HEK293 (cell line): Measurements from ENCODE around the gene SYTL5.

Experiments used
- AEBP2 ChIP-seq: fragments of 450-650 bp; formaldehyde crosslinking; IDR thresholded peaks from 2 replicates; pipeline ENCODE4 v1.5.1; 2016; ENCODE audit warnings: missing biosample characterization, missing genetic modification characterization, borderline replicate concordance
- ATF2 ChIP-seq: fragments of 450-650 bp; formaldehyde crosslinking; IDR thresholded peaks from 2 replicates; pipeline ENCODE4 v1.5.1; 2016; ENCODE audit warnings: missing biosample characterization, missing genetic modification characterization, low read depth
- GLI2 ChIP-seq: fragments of 450-650 bp; formaldehyde crosslinking; IDR thresholded peaks from 2 replicates; pipeline ENCODE4; 2017; ENCODE audit warnings: missing biosample characterization, missing genetic modification characterization, low read depth, borderline replicate concordance
- HOXA7 ChIP-seq: sonication (generic); formaldehyde crosslinking; IDR thresholded peaks from 2 replicates; pipeline ENCODE4 v1.8.1; 2022; ENCODE audit warnings: missing genetic modification reagents, borderline replicate concordance
- HOXD13 ChIP-seq: sonication (generic); formaldehyde crosslinking; IDR thresholded peaks from 2 replicates; pipeline ENCODE4 v1.8.0; 2022; ENCODE audit warnings: missing genetic modification reagents, borderline replicate concordance
- KLF16 ChIP-seq: fragments of 450-650 bp; formaldehyde crosslinking; IDR thresholded peaks from 2 replicates; pipeline ENCODE4 v1.5.1; 2017; ENCODE audit warnings: missing biosample characterization, missing genetic modification characterization
- OVOL3 ChIP-seq: fragments of 450-650 bp; formaldehyde crosslinking; IDR thresholded peaks from 2 replicates; pipeline ENCODE4 v1.5.1; 2016; ENCODE audit warnings: missing biosample characterization, missing genetic modification characterization
- PATZ1 ChIP-seq: fragments of 450-650 bp; formaldehyde crosslinking; IDR thresholded peaks from 2 replicates; pipeline ENCODE4 v1.5.1; 2016; ENCODE audit warnings: missing biosample characterization, missing genetic modification characterization
- PRDM2 ChIP-seq: fragments of 450-650 bp; formaldehyde crosslinking; IDR thresholded peaks from 2 replicates; pipeline ENCODE4 v1.5.1; 2016; ENCODE audit warnings: missing biosample characterization, missing genetic modification characterization, borderline replicate concordance
- SCRT2 ChIP-seq: fragments of 450-650 bp; formaldehyde crosslinking; IDR thresholded peaks from 2 replicates; pipeline ENCODE4 v1.5.1; 2016; ENCODE audit warnings: missing biosample characterization, missing genetic modification characterization
- ZBTB44 ChIP-seq: fragments of 450-650 bp; IDR thresholded peaks from 2 replicates; pipeline ENCODE4 v1.5.1; 2018; ENCODE audit warnings: missing biosample characterization, mild to moderate bottlenecking, missing genetic modification characterization
- ZBTB6 ChIP-seq: fragments of 450-650 bp; formaldehyde crosslinking; IDR thresholded peaks from 2 replicates; pipeline ENCODE4 v1.5.1; 2017; ENCODE audit warnings: missing biosample characterization, missing genetic modification characterization
- ZNF24 ChIP-seq: fragments of 450-650 bp; formaldehyde crosslinking; IDR thresholded peaks from 2 replicates; pipeline ENCODE4 v1.5.1; 2016; ENCODE audit warnings: missing biosample characterization, missing genetic modification characterization
- ZNF335 ChIP-seq: fragments of 450-650 bp; formaldehyde crosslinking; conservative IDR thresholded peaks from 2 replicates; pipeline ENCODE4 v1.5.1; 2016; ENCODE audit warnings: missing biosample characterization, missing genetic modification characterization
- ZNF37A ChIP-seq: fragments of 450-650 bp; IDR thresholded peaks from 2 replicates; pipeline ENCODE4 v1.5.1; 2018; ENCODE audit warnings: missing biosample characterization, missing genetic modification characterization
- ZNF391 ChIP-seq: fragments of 450-650 bp; formaldehyde crosslinking; IDR thresholded peaks from 2 replicates; pipeline ENCODE4 v1.5.1; 2016; ENCODE audit warnings: low read depth, missing biosample characterization, missing genetic modification characterization, borderline replicate concordance
- ZNF394 ChIP-seq: fragments of 450-650 bp; formaldehyde crosslinking; IDR thresholded peaks from 2 replicates; pipeline ENCODE4 v1.5.1; 2016; ENCODE audit warnings: missing biosample characterization, missing genetic modification characterization, mild to moderate bottlenecking, moderate library complexity, borderline replicate concordance
- ZNF398 ChIP-seq: fragments of 450-650 bp; formaldehyde crosslinking; IDR thresholded peaks from 2 replicates; pipeline ENCODE4 v1.5.1; 2017; ENCODE audit warnings: missing biosample characterization, missing genetic modification characterization
- ZNF416 ChIP-seq: fragments of 450-650 bp; formaldehyde crosslinking; IDR thresholded peaks from 2 replicates; pipeline ENCODE4 v1.5.1; 2016; ENCODE audit warnings: missing biosample characterization, missing genetic modification characterization
- ZNF544 ChIP-seq: fragments of 450-650 bp; formaldehyde crosslinking; IDR thresholded peaks from 2 replicates; pipeline ENCODE4 v1.5.0; 2017; ENCODE audit warnings: missing biosample characterization, missing genetic modification characterization
- ZNF624 ChIP-seq: fragments of 450-650 bp; formaldehyde crosslinking; IDR thresholded peaks from 2 replicates; pipeline ENCODE4 v1.5.1; 2017; ENCODE audit warnings: missing biosample characterization, missing genetic modification characterization
- ZSCAN4 ChIP-seq: fragments of 450-650 bp; formaldehyde crosslinking; IDR thresholded peaks from 2 replicates; pipeline ENCODE4 v1.5.1; 2017; ENCODE audit warnings: missing biosample characterization, missing genetic modification characterization

Gene SYTL5

GRCh38 chrX:38061335-38061734, 55.0 kb downstream of the SYTL5 start (continued):
- TF ChIP-seq ZNF398 (tag by site-specific recombination) (peak; percentile 74), ZNF544 (tag by site-specific recombination) (no peak), OVOL3 (tag by site-specific recombination) (peak; percentile 95), SCRT2 (tag by site-specific recombination) (peak; percentile 85), ATF2 (tag by site-specific recombination) (peak; percentile 75), KLF16 (no peak), ZNF416 (tag by site-specific recombination) (no peak), PATZ1 (tag by site-specific recombination) (peak; percentile 64; the same call in 1 of the 2 replicates), ZNF24 (tag by site-specific recombination) (peak; percentile 97), PRDM2 (tag by site-specific recombination) (no peak), GLI2 (peak; percentile 99), HOXD13 (peak; percentile 90; the same call in 1 of the 2 replicates), ZSCAN4 (tag by site-specific recombination) (no peak; the same call in 1 of the 2 replicates), ZNF335 (tag by site-specific recombination) (no peak), ZBTB44 (tag by site-specific recombination) (peak; percentile 88; the same call in 1 of the 2 replicates), HOXA7 (CRISPR knock-in tag) (no peak), ZNF37A (peak; percentile 53; the same call in 1 of the 2 replicates), ZBTB6 (tag by site-specific recombination) (peak; percentile 42; the same call in 1 of the 2 replicates), ZNF394 (tag by site-specific recombination) (peak; percentile 78), ZNF624 (no peak), ZNF391 (tag by site-specific recombination) (peak; percentile 84; the same call in 1 of the 2 replicates), AEBP2 (tag by site-specific recombination) (no peak)
